GM19468 (cell line): ENCODE data around the gene FAM90A1.
"Not testable (repeated sequence)": the region's sequence is repeated elsewhere in the genome, so short reads cannot be mapped to it uniquely, and the experiment has no call there.

Experiments
- ATAC-seq: cut with Tn5 transposase; IDR thresholded peaks from one replicate; pipeline ENCODE4 v1.9.1; 2021; ENCODE audit warnings: mild to moderate bottlenecking, moderate library complexity, moderate number of reproducible peaks; ENCODE audit not compliant: unreplicated experiment; ENCODE audit errors: extremely low read depth

The FAM90A1 gene

DNA sequence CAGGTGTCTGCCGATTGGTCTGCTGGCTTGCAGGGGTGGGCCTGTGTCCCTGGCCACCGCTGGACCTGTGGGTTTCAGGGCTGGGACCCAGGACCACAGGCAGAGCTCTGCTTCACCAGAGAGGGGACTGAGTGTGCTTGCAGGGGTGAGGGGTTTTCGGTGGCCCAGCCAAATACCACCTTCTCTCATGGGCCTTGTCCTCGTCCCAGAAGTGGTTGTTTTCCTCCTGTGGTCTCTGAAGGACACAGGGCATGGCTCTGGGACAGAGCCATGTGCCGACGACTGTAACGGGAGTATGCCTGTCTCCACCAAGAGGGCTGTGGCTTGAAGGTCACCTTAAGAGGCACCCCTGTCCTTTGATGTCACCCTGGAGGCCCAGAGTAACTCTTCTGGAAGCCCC lies 7.3 kb upstream of the FAM90A1 start:
- not testable (repeated sequence) for ATAC-seq

DNA sequence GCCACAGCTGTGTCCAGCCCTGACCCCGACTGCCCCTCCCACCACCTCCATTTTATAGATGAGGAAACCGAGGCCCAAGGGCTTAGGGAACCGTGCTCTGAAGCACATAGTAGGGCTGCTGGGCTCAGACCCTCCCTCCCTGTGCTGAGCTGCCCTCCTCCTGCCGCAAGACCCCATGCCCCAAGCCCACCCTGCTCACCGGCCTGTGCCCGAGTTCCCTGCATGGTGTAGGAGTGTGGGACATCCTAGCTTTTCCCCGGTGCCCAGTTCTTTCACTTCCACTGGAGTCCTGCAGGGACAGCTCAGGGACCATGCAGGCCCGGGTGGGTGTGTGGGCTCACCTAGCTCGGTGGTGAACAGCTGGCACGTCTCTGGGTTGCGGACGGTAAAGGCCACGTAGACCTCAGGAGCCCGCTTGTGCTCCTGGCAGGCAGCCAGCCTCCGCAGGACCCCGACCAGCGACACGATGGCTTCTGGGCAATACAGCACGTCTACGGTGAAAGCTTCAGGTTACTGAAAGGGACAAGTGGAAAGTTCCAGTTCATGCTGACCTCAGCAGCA lies 6.6 kb upstream of the FAM90A1 start:
- ATAC-seq = not testable (repeated sequence)

DNA sequence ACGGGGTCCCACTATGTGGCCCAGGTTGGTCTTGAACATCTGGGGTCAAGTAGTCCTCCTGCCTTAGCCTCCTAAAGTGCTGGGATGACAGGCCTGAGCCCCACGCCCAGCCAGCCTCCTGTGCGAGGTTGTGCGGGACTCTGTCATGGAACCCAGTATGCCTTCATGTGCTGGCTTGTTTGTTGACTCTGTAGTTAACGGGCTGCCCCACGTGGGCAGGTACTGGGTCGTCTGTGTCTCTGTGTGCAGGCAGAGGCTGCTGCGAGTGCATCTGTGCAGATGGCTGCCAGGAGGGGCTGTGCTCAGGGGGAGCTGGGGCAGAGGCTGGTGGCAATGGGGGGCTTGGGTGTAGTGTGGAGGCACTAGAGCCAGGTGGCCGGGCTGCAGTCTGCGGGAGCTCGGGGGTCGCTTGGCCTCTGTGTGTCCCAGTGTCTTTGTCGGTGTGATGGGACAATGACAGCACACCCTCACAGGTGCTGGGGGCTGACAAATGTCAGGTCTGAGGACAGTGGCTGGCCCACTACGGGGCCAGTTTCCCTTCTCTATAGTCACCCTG lies 6.0 kb upstream of the FAM90A1 start:
- not testable (repeated sequence) for ATAC-seq

DNA sequence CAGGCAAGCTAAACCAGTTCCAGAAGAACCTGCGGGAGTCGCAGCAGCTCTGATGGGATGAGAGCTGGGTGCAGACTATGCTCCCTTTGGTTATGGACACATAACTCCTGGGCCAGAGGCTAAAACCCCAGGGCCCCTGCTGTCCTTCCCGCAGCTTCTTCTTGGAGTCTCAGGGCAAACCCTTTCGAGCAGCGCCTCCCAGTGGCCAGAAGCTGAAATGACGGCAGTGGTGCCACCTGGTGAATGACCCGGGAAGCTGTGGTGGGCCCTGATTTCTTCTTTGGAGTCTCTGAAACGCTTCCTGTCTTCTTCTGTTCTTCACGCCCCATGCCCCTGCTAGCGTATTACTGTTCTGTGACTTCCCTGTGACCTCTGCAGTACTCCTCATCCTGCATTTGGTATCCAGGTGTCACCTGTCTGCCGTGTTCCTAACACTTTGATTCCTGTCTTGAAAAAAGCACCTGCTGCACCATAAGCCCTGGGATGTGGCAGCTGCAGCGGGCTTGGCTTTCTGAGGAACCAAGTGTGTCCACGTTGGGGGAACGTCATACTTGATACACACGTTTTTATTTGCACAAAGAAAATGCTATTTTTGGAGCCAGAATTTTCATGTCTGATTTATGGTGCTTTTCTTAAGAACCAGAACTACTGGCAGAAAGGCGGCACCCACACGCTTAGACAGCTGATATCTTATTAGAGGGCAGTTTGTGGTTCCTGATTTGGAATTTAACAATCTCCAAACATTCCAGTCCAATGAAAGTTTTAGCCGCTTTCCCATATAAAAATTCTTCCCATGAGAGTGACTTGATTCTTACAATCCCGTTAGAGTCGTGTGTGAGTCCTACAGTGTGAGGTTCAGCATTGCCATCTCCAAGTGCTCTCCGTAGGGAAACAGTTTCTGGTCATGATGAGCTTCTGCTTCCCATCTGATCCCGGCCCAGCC lies 4.5 kb upstream of the FAM90A1 start:
- not testable (repeated sequence) for ATAC-seq

DNA sequence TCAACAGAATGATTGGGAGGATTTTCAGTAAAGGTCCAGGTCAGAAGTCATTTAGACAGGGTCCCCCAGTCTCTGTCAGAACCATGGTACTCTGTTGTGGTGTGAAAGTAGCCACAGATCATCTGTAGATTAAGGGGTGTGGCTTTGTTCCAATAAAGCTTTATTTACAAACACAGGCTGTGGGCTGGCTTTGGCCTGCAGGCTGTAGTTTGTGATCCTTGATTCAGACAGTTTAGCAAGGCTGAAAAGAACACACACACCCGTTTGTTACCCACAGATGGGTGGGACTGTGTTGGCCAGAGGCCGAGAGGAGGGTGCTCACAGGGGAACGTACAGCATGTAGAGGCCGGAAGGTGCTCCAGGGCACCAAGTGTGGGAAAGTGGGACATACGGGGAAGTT lies 3.6 kb upstream of the FAM90A1 start:
- not testable (repeated sequence) for ATAC-seq

DNA sequence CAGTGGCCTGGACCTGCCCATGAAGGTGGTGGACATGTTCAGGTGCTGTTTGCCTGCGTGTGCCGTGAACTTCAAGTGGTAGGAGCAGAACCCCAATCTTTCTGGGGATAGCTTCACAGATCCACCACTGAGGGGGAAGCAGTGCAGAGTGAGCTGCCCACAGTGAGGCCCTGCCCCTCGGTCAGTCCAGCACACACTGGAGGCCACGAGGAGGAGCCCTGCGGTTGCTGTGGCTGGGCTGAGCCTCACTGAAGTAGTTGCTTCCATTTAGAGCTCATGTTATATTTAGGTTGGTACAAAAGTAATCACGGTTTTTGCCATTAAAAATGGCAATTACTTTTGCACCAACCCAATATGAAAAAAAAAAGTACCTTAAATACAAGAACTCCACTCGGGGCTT lies 2.1 kb upstream of the FAM90A1 start:
- ATAC-seq = not testable (repeated sequence)

DNA sequence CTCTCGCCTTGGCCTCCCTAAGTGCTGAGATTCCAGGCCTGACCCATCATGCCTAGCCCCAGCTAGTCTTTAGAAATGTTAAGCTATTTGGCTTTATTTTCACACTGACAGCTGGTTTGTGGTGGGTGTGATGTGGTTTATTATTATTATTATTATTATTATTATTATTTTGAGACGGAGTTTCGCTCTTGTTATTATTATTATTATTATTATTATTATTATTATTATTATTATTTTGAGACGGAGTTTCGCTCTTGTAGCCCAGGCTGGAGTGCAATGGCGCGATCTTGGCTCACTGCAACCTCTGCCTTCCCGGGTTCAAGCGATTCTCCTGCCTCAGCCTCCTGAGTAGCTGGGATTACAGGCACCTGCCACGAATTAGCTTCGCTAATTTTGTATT lies 1.2 kb upstream of the FAM90A1 start:
- not testable (repeated sequence) for ATAC-seq

DNA sequence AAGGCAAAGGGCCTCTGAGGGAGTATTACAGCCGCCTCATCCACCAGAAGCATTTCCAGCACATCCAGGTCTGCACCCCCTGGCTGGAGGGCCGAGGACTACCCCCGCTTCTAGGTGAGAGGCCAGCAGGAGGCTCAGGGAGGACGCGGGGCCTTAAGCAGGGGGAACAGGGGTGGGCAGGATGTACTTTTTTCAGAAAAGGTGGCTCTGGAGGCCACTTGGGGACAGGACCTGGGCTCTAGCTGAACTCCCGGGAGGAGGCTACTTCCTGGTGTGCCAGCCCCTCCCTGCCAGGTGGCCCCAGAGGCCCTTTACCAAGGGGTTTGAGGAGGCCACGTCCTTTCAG lies 287 bp upstream of the FAM90A1 start:
- not testable (repeated sequence) for ATAC-seq

DNA sequence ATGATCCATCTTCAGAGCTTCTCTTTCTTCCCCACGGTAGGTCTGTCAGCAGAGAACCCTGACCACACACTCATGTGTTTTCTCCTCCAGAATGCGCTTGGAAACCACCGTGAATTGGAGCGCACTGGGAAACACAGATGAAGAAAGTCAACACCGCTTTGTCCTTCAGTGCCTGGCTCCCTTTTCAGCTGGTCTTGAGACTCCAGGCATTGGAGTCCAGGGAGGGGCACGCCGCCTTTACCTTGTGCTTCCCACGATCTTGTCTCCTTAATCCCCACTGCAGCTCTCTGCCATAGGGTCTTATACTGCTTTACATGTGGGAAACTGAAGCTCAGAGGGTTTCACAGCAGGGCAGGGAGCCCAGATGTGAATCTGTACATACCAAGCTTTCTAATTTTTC lies 1.1 kb downstream of the FAM90A1 start:
- no peak for ATAC-seq

DNA sequence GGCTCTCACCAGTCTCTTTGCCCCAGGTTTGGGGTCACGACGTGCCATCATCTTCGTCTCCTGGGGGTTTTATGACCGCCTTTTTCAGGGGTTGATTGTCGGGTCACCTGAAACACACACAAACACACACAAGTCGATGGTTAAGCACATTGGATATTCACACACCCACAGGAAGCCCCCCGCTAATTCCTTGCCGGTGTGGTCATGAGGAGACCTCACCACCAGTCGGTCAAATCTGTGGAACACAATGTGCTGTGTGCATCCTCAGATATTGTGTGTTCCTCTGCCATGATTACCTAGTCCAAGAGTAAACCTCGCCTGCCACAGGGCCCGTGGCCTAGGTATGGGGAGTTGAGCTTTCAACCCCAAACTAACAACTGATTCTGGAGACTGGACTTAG lies 2.6 kb downstream of the FAM90A1 start:
- ATAC-seq = not testable (repeated sequence)

DNA sequence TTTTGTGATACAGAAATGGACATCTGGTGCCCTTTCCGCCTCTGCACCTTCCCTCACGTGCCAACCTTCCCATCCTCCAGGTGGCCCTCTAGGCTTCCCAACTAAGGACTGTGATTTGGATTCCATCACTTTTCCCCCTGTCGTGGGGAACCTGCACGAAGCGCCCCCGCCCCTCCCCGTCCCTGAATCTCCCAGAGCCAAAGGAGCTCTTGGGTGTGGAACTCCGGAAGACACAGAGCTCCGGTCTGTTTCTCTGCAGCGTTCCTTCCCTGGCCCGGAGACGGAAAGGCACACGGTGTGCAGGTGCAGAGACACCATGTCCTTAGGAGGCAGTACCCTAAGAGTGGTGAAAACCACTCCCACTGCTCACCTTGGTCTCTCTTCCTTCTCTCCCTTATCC lies 3.8 kb downstream of the FAM90A1 start:
- ATAC-seq = not testable (repeated sequence)

DNA sequence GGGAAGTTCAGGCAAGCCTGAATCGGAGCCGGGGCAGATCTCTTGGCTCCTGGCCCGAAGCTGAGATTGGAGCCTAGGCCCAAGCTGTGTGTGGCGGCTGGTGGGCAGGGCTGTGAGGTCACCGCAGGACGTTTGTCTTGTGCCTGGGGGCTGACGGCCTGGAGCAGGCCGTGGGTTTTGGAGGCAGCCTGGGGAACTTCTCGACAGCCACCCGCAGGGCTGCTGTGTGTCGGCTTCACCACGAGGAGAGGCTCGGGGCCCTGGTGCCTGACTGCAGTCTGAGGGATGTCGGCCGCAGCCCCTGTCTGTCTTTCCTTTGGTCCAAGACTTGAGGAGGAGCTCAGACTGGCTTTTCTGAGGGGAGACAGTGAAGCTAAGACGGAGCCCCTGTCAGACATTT lies 5.1 kb downstream of the FAM90A1 start:
- not testable (repeated sequence) for ATAC-seq

DNA sequence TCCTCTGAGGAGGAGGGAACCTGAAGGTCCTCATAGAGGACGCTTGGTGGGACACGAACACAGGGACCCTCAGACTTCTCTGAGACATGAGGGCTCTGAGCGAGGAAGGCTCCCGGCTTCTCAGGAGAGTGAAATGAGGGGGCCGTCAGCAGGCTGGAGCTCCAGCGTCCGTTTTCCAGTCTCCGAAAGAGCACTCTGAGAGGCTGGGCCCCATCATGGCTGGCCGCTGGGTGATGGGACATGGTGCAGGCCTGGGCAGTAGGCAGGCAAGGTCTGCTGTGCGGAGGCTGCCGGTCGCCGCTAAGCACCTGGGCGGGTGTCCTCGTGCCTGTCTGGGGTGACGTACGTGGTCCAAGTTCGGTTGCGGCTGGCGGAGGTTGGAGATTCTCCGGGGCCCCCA lies 5.6 kb downstream of the FAM90A1 start:
- ATAC-seq = not testable (repeated sequence)

DNA sequence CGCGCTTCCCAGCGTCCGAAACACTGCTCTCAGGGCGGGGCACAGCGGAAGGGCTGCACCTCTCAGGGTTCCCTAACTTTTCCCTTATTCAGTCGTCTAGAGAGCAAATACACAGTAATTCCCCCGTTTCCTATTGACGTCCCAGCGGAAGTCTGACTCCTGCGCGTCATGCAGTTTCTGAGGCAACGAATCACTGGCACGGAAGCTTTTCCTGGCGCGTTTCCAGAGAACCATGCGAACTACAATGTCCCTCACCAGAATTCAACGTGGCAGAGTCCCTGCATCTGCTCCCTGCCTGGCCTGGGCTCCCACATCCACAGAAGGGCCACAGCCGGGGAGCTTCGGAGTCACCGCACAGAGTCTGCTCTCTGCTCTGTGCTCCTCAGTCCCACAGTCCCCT lies 6.0 kb downstream of the FAM90A1 start:
- ATAC-seq = not testable (repeated sequence)

DNA sequence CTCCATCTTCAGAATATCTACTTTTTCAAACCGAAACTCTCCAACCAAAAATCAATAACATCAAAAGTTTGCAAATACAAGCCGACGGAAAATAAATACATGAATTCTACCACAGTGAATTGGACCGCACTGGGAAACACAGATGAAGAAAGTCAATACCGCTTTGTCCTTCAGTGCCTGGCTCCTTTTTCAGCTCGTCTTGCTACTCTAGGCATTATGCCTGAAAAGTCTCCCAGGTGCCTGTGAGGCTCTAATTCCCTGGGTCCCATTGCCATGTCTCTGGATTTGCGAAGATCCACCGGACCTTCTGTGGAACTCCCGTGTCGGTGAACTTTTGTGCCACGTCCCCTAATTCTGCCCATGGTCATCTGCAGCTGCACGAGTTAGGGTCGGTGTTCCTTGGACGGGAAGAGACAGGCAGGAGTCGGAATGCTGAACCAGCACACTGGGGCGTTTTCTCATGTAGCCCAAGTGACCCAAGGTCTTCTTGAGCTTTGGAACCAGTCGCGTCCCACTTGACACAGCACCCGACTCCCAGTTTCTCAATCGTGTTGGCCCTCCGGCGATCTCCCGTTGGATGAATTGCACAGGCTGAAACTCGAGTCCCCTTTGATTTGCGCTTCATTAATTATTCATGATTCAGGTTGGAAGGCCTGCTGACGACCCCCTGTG lies 8.6 kb downstream of the FAM90A1 start:
- not testable (repeated sequence) for ATAC-seq

DNA sequence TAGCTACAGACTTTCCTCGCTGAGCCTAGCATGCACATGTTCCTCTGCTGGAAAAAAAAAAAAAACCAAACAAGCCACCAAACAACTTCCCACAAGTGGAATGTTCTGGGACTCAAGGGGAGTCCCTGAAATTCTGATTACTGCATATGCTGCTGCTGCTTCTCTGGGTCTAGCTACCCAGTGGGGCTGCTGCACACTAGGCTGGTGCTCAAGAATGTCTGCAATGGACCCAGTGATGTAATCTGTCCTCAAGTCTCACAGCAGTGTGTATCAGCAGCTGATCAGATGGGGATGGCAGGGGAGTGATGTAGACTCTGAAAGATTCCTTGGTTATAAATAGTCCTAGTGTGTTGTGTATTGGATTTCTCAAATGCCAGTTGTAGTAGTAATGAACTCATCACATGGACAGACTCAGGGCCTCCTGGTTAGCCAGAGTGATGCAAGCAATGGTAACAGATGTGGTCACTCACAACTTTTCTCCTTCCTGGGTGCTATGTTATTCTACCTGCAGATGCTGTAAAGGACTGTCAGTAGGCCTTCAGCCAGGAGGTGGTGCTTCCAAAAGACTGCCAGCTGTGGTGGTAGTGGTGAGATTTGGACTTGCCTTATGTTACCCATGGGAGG lies 29.6 kb downstream of the FAM90A1 start:
- not testable (repeated sequence) for ATAC-seq

DNA sequence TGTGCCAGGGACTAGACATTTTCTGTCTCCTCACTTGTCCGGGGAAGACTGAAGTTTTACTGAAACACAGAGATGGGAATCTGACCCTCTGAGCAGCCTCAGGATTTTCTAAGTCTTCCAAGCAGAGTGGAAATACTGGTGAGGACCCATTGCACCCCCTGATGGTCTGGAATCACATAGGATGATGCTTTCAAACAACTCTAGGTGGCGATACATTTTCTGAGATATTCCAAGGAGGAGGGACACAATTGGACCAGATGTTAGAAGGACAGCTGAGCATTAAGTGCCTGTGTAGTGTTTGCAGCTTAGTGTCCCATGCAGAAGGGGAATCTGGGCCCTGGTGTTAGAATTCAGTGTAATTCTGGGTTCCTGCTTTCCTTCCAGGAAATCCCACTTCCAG lies 39.3 kb downstream of the FAM90A1 start:
- not testable (repeated sequence) for ATAC-seq

DNA sequence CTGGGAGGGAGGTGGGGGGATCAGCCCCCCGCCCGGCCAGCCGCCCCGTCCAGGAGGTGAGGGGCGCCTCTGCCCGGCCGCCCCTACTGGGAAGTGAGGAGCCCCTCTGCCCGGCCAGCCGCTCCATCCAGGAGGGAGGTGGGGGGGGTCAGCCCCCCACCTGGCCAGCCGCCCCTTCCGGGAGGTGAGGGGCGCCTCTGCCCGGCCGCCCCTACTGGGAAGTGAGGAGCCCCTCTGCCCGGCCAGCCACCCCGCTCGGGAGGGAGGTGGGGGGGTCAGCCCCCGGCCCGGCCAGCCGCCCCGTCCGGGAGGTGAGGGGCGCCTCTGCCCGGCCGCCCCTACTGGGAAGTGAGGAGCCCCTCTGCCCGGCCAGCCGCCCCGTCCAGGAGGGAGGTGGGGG lies 43.2 kb downstream of the FAM90A1 start:
- ATAC-seq = not testable (repeated sequence)

DNA sequence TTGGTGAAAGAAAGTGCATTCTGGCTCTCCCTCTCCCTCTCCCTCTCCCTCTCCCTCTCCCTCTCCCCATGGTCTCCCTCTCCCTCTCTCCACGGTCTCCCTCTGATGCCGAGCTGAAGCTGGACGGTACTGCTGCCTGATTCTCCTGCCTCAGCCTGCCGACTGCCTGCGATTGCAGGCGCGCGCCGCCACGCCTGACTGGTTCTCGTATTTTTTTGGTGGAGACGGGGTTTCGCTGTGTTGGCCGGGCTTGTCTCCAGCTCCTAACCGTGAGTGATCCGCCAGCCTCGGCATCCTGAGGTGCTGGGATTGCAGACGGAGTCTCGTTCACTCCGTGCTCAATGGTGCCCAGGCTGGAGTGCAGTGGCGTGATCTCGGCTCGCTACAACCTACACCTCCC lies 44.1 kb downstream of the FAM90A1 start:
- not testable (repeated sequence) for ATAC-seq

DNA sequence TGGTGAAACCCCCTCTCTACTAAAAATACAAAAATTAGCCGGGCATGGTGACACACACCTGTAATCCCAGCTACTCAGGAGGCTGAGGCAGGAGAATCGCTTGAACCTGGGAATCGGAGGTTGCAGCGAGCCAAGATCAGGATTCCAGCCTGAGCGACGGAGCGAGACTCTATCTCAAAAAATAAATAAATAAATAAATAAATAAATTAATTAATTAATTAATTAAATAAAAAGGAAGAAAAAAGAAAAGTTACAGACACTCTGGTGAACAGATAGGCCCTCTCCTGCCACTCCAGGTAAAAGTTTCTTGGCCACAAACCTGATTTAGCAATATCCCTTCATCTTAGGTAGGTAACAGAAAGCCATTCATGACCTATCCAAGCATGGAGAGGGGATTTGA lies 44.5 kb downstream of the FAM90A1 start:
- ATAC-seq = not testable (repeated sequence)
